Brain pericyte (primary cell): ENCODE results near the gene ADGRD1.
"Not testable (repeated sequence)": the region's sequence is repeated elsewhere in the genome, so short reads cannot be mapped to it uniquely, and the experiment has no call there.

ENCODE experiments used
- DNase-seq: peaks from one replicate; pipeline ENCODE4 v3.0.0-alpha.2; 2012; ENCODE audit warnings: low read depth, low spot score

ADGRD1 gene

GRCh38 chr12:131071950-131072349 is 118.2 kb downstream of the ADGRD1 start:
- not testable (repeated sequence) for DNase-seq

DNA sequence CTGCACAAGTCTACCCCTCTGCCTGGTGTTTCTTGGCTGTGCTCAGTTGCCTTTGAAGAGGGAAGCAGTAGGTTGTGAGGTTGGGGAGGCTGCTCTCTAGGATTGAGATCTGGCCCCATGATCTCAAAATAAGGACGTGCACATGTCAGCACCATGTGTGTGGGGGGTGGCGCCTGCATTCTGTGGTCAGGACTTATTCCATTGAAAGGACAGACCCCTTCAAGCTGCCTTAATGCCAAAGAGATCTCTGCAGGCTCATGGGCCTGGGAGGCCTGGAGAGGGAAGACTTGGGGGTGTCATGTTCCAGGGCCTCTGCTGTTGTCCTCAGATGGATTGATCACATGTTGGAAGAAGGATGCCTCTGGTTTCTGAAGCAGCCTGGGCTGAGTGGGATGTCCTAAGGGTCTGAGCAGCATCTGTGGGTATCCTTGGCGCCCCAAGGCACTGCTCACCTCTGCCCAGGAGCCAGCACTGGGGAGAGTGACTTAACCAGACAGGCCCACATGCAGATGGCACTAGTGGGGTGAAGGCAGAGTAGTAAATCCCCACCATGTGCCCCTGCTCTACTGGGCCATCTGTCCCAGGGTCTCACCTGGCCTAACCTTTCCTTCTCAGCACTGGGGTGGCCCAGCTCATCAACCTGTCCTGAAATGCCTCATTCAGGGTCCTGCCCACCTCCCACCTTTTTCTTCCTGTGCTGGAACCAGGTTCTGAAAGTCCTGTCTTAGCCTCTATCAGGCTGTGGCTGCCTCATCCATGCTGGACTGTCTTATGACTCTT is 118.9 kb downstream of the ADGRD1 start:
- DNase-seq = no peak

DNA sequence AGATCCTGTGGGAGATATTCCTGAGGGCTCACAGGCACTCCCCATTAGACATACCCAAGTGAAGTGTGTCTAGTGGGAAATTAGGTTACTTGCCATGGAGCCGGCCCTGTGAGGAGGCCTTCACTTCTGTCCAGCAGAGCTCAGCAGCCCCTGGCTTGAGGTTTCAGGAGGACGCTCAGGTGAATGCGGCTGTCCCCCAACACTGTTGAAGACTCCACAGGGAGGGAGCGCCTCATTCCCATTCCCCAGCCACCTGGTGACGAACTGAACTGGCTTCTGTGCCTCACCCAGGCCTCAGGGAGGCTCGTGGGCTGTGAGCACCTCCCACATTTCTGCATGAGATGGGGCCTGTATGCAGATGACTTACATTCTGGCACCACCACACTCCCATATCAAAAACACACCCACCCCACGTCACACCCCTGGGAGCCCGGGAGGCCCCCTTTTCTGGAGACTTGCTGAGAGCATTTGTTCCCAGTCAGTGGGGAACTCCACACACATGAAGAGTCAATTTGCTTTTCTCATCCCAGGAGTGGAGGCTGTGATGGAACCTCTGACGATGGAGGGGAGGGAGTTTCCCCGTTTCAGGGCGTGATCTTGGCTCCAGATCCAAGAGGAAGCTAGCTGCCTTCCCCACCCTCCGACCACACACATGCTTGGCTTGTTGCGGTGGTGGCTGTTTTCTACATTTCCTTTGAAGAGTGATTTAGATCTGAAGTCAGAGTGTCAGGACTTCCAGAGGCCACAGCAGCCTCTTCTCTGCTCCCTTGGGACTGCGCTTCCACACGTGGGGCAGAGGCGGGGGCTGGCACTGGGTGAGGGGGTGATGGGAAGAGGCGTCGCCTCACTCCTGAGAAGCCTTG is 120.7 kb downstream of the ADGRD1 start:
- DNase-seq = no peak

- no peak for DNase-seq
Measured at GRCh38 chr12:131075194-131075593, 121.5 kb downstream of the ADGRD1 start.

GRCh38 chr12:131075611-131076010 is 121.9 kb downstream of the ADGRD1 start:
- DNase-seq = no peak

DNA sequence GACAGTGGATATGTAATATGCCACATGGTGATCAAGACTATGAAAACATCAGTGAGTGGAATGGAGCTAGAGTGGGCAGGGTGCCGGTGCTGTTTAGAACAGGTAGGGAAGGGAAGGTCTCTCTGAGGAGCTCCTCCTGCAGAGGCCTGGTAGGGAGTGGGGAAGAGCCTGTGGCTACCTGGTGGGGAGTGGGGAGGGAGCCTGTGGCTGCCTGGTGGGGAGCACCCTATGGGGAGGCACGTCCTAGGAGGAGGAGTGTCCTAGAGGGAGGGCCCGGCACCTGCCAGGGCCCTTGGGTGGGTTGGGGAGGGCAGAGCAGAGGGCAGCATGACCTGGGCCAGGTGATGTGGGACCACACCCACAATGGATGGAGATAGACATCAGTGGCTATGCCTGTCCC is 122.6 kb downstream of the ADGRD1 start:
- no peak for DNase-seq

GRCh38 chr12:131076791-131077747 is 123.4 kb downstream of the ADGRD1 start:
- no peak for DNase-seq

DNA sequence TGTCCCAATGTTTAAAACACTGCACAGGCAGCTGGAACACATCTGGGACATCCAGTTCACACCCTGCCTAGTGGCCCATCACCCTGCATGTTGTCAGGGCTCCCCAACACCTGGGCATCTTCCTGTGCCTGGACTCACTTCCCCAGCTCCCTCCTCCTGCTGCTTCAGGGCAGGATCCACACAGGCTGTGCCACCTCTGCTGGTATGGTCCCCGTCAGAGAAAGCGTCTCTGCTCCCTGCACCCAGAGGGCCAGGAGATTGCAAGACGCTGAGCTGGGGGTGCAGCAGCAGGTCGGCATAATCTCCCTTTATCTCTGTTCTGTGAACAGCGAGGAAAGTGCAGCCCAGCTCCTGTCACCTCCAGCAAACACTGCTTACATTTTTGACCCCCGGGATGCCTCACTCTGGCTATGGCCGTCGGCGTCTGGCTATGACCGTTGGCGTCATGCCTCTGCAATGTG is 124.3 kb downstream of the ADGRD1 start:
- DNase-seq = no peak

- no peak for DNase-seq
Measured at GRCh38 chr12:131082290-131083194, 128.8 kb downstream of the ADGRD1 start.

DNA sequence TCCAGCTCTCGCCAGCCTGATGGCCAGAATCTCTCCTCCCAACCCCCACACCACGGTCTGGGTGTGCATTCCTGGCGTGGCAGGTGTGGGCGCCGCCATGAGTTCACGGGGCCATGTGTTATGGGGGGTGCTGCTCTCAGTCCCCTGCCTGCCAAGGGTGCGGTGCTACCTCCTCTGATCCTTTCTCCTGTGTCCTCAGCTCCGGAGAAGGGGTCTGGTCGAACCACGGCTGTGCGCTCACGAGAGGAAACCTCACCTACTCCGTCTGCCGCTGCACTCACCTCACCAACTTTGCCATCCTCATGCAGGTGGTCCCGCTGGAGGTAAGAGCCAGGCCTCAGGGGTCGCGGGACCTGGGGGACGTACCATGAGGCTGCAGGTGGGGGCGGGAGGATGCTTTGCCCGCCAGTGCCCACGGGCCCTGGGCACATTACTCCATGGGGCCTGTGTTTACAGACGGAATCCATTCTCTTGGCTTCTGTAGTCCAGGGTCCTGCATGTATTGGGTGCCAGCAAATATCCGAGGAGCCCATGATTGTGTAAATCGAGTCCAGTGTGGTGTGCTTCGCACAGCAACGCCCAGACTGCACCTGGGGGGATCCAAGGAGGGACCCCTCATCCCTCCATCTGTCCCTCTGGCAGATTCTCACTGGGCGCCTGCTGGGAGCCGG is 130.8 kb downstream of the ADGRD1 start:
- no peak for DNase-seq

- DNase-seq = no peak
Measured at GRCh38 chr12:131085125-131085815, 131.6 kb downstream of the ADGRD1 start.

DNA sequence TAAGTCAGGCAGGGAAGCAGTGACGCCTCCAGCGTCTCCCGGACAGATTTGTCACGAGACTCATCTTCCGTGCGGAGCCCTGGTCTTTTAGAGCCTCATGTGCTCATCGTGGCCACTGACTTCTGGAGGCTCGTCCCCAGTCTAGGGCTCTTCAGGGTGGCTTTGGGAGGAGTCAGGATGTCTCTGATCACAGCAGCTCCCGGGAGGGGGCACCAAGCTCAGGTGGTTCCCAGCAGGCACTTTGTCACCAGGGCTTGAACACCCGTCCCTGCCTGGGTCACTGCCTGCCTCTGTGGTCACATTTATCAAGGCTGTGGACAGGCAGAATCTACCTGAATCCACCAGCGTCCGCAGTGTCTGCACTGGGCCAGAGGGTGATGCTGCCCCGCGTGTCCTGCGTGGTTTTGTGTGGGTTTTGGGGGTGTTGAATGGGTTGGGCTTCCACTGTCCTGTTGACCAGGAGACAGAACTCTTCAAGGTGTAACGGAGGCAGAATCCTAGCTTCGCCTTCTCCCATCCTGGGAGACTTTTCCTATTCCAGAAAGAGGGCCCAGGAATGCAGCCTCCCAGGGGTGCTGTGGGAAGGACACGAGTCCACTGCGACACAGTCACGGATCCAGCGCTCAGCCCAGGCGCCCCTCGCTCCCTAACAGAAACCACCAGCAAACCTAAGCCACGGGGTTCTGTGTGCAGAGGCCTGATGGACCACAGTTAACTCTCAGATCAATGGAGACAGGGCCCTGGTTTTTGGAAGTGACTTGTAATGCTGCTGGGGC is 132.3 kb downstream of the ADGRD1 start:
- DNase-seq = no peak

- no peak for DNase-seq
Measured at GRCh38 chr12:131087302-131087818, 133.7 kb downstream of the ADGRD1 start.

DNA sequence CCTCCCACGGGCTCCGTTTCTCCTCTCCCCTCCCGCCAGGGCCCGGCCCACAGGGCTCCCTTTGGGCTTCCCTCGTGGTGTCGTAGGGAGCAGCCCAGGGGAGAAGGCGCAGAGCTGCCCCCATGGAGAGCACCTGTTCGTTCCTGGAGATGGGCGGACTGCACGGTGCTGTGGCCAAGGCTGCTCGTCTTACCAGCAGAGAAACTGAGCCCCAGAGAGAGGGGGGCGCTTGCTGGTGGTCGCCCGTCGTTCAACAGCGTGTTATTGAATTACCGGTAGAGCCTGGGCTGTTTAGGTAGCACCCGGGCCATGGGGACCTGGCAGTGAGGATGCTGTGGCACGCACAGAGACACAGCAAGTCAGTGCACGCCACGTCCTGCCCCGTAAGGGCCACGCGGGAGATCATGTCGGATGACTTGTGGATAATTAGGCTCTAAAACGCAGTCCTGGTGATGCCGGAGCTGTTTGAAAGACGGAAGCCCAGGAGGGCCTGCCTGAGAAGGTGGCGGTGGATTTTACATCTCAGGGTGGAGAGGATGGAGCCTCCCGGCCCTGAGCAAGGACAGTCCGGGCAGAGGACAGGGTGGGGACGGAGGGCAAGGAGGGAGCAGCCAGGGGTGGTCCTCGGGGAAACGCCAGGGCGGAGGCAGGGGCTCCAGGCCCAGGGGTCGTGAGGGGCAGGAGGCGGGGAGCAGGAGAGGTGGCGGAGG is 134.4 kb downstream of the ADGRD1 start:
- DNase-seq = no peak

GRCh38 chr12:131088701-131089530 is 135.2 kb downstream of the ADGRD1 start:
- no peak for DNase-seq

DNA sequence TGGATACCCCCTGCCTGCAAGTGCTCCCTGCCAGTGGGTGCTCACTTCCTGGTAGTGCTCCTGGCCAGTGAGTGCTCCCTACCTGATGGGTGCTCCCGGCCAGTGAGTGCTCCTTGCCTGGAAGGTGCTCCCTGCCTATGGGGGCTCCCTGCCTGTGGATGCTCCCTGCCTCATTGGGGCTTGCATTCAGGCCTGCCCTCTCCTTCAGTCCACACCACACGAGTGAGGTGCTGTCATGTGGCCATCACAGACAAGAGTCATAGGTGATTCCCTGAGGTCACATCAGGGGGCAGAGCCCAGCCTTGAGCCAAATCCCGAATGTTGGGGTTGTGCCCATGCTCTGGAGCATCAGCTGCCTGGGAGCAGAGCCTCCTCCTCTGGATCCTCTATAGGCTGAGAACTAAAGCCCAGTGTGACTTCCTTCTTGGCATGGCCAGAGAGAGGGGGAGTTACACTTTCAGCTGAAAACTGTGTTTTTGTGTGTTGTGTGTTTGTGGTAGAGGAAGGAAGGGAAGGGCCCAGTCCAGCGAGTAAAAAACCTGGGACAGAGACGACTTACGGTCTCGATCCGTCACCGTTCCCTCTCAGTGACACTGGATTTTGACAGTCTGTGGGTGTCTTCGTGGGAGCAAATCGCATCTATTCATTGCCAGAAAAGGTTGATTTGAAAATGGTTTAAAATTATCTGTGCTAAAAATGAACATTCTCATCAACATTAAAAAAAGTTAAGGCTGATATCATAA is 136.0 kb downstream of the ADGRD1 start:
- DNase-seq = no peak
